Liver (tissue), 9 donors: Measurements from ENCODE around the gene CDH24. TPM values are rescaled to one million over a fixed set of nuclear protein-coding genes. Genes with fewer than 3 reads are reported as not detected.

Source experiments
- DNase-seq: peaks from one replicate; pipeline ENCODE4 v3.0.0-alpha.2; 2017; ENCODE audit warnings: low spot score
- H3K27ac ChIP-seq, 2 donors: one replicate each; pipeline ENCODE4 v1.7.0; 2013; ENCODE audit warnings: inconsistent platforms in 2 of 2, low read length in 2 of 2, control low read depth in 1 of 2, low read depth in 1 of 2, mild to moderate bottlenecking in 1 of 2
- H3K27me3 ChIP-seq, 4 donors: one replicate each; pipeline versions ENCODE4 v1.6.1 to v1.7.0; 2013; ENCODE audit warnings: low read length in 3 of 4, inconsistent platforms in 1 of 4, mild to moderate bottlenecking in 1 of 4, moderate library complexity in 1 of 4; ENCODE audit not compliant: control insufficient read depth in 4 of 4, insufficient read depth in 4 of 4
- H3K36me3 ChIP-seq, 4 donors: one replicate each; pipeline versions ENCODE4 v1.6.1 to v1.7.0; 2013; ENCODE audit warnings: low read length in 3 of 4, mild to moderate bottlenecking in 3 of 4, low read depth in 1 of 4, moderate library complexity in 1 of 4; ENCODE audit not compliant: control insufficient read depth in 4 of 4, insufficient read depth in 3 of 4
- H3K4me1 ChIP-seq, 4 donors: one replicate each; pipeline versions ENCODE4 v1.6.1 to v1.7.0; 2013; ENCODE audit warnings: low read length in 3 of 4, mild to moderate bottlenecking in 3 of 4, moderate library complexity in 1 of 4; ENCODE audit not compliant: control insufficient read depth in 4 of 4, insufficient read depth in 4 of 4
- H3K4me3 ChIP-seq, 3 donors: one replicate each; pipeline versions ENCODE4 v1.6.1 to v1.7.0; 2013; ENCODE audit warnings: low read length in 3 of 3, control low read depth in 1 of 3, low read depth in 1 of 3, mild to moderate bottlenecking in 1 of 3
- H3K9ac ChIP-seq, 2 donors: one replicate each; pipeline ENCODE4 v1.7.0; 2013; ENCODE audit warnings: low read length in 2 of 2, mild to moderate bottlenecking in 2 of 2, moderate library complexity in 2 of 2, control low read depth in 1 of 2, low read depth in 1 of 2
- H3K9me3 ChIP-seq, 4 donors: one replicate each; pipeline versions ENCODE4 v1.6.1 to v1.7.0; 2013; ENCODE audit warnings: low read length in 3 of 4; ENCODE audit not compliant: control insufficient read depth in 4 of 4
- EGR1 ChIP-seq, 2 donors: IDR thresholded peaks; 2 replicates each; pipeline ENCODE4 v1.6.1; 2016 to 2018; ENCODE audit warnings: antibody characterized with exemption in 2 of 2, low read depth in 2 of 2
- FOXA1 ChIP-seq: IDR thresholded peaks from 2 replicates; pipeline ENCODE4 v1.6.1; 2016; ENCODE audit warnings: antibody characterized with exemption
- FOXA2 ChIP-seq: IDR thresholded peaks from 2 replicates; pipeline ENCODE4 v1.6.1; 2016; ENCODE audit warnings: antibody characterized with exemption
- HNF4A ChIP-seq, 2 donors: conservative IDR thresholded peaks; 2 replicates each; pipeline ENCODE4 v1.6.1; 2016; ENCODE audit warnings: antibody characterized with exemption in 2 of 2, mild to moderate bottlenecking in 2 of 2
- HNF4G ChIP-seq: IDR thresholded peaks from 2 replicates; pipeline ENCODE4 v1.6.1; 2016; ENCODE audit warnings: antibody characterized with exemption
- JUND ChIP-seq, 2 donors: IDR thresholded peaks; 2 replicates each; pipeline ENCODE4 v1.6.1; 2016; ENCODE audit warnings: antibody characterized with exemption in 2 of 2
- NR2F2 ChIP-seq: IDR thresholded peaks from 2 replicates; pipeline ENCODE4 v1.6.1; 2016; ENCODE audit warnings: antibody characterized with exemption
- RAD21 ChIP-seq, 2 donors: IDR thresholded peaks; 2 replicates each; pipeline ENCODE4 v1.6.1; 2016; ENCODE audit warnings: antibody characterized with exemption in 2 of 2, mild to moderate bottlenecking in 2 of 2
- RXRA ChIP-seq, 2 donors: IDR thresholded peaks; 2 replicates each; pipeline ENCODE4 v1.6.1; 2017 to 2018; ENCODE audit warnings: antibody characterized with exemption in 2 of 2, mild to moderate bottlenecking in 1 of 2
- SP1 ChIP-seq: IDR thresholded peaks from 2 replicates; pipeline ENCODE4 v1.6.1; 2018; ENCODE audit warnings: antibody characterized with exemption, mild to moderate bottlenecking
- YY1 ChIP-seq: IDR thresholded peaks from 2 replicates; pipeline ENCODE4 v1.6.1; 2016; ENCODE audit warnings: antibody characterized with exemption, mild to moderate bottlenecking
- WGBS: extraction: QIAGEN DNeasy Blood & Tissue Kit; methylation state at CpG from one replicate; pipeline ENCODE4 v1.1.7; 2013; 5-methylcytosine and 5-hydroxymethylcytosine counted together
- polyA plus RNA-seq, 2 donors: library from polyadenylated mRNA; stranded (reverse) in 1 of 2; unstranded in 1 of 2; fragments of 200-250 nt in 1 of 2; fragments of >200 nt in 1 of 2; fragmentation: Nextera tagmentation in 1 of 2; extraction: Ambion mirVana in 1 of 2; gene quantifications; one replicate each; pipeline versions ENCODE4 v1.2.1 to v1.2.3, GENCODE V29; 2013 to 2015
- total RNA-seq, 2 donors: library from RNA; depleted of rRNA; stranded (reverse); fragments of >200 nt; gene quantifications; one replicate each; pipeline ENCODE4 v1.2.3, GENCODE V29; 2014
- TF ChIP-seq, protein P1 (sequence below): IDR thresholded peaks from 2 replicates; pipeline ENCODE4 v1.6.1; 2016; ENCODE audit warnings: antibody characterized with exemption, mild to moderate bottlenecking
- TF ChIP-seq, protein P2 (sequence below): fragments of 150-350 bp; IDR thresholded peaks from 2 replicates; pipeline ENCODE4 v1.5.1; 2017; ENCODE audit warnings: improper control_type of control experiment, low read depth, low read length; ENCODE audit not compliant: missing input control
- TF ChIP-seq, protein P3 (sequence below): IDR thresholded peaks from 2 replicates; pipeline ENCODE4 v1.6.1; 2016; ENCODE audit warnings: antibody characterized with exemption
- TF ChIP-seq, protein P4 (sequence below): IDR thresholded peaks from 2 replicates; pipeline ENCODE4 v1.6.1; 2016; ENCODE audit warnings: antibody characterized with exemption
- donor health status: healthy.
- donor health status: healthy.
- donor health status: healthy.
- donor health status: healthy.
- donor health status: healthy.

CDH24 gene
- total and polyA plus RNA-seq, 4 donors, result 0.23 to 0.50 (median 0.38) TPM; not detected in 1

DNA sequence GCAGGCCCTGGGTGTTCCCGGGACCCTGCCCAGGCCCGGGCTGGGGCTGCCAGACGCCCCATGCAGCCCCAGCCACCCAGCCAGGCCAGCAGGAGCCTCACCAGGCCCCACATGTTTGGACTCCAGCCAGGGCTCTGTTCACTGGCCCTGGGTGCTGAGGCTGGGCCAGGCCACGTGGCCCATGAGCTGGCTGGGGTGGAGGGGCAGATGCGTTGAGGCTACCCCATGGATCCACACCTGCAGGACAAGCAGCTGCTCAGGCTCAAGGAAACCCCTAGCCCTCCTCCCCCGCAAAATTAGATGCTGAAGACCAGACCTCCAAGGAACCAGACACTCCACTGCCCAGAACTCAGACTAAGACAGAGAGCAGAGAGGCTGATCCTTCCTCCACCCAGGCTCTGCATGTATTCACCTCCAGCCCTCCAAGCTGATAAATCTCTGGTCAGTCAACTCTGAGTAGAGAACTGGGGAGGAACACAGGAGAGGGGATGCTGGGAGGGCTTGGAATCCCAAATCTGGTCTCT is 1.6 kb downstream of the CDH24 start:
- TF ChIP-seq NR2F2 (no peak), FOXA2 (no peak), EGR1 (IDR thresholded peaks at IDR 0.05; ENCODE audit: low read depth in 2 of 2) (no peak)
- no peaks in the 10 kb centered on the region for H3K27me3 ChIP-seq
- H3K4me3 ChIP-seq, result no peak overlapping the region
- DNase-seq, result no peak
- H3K36me3 ChIP-seq, result peaks cover 7 to 16% (median 9%) of the 10 kb centered on the region in 4 donors
- no peak overlapping the region for H3K9ac ChIP-seq
- 80% methylated on average over 6 of the region's 6 CpGs for WGBS
- peaks cover 4 to 15% (median 13%) of the 10 kb centered on the region in 4 donors for H3K4me1 ChIP-seq
- H3K27ac ChIP-seq, result no peak overlapping the region
- H3K9me3 ChIP-seq, result no peaks in the 10 kb centered on the region

DNA sequence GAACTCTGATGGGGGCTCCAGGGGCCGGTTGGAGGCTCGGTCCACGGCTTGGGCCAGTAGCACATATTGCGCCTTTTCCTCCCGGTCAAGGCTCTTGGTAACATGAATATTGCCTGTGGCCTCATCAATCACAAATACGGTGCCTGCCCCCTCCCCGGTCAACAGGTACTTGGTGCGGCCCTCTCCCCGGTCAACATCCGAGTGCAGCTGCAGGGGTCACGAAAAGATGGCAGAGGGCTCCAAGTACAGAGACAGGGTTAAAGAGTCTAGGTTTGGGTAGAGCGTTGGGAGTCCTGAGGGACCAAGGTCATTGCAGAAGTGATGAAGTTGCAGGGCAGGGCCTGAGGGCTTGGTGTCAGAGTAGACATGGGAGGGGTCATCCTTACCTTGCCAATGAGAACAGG is 2.2 kb downstream of the CDH24 start:
- Histone ChIP-seq H3K9me3 (no peaks in the 10 kb centered on the region), H3K4me1 (peaks cover 4 to 15% (median 13%) of the 10 kb centered on the region in 4 donors), H3K9ac (no peak overlapping the region), H3K27me3 (no peaks in the 10 kb centered on the region), H3K36me3 (peaks cover 3 to 11% (median 7%) of the 10 kb centered on the region in 4 donors), H3K4me3 (no peak overlapping the region), H3K27ac (no peak overlapping the region)
- no peak for TF ChIP-seq RXRA (IDR thresholded peaks at IDR 0.05)
- no peak for TF ChIP-seq SP1
- no peak for TF ChIP-seq HNF4A (conservative IDR thresholded peaks at IDR 0.05)
- no peak for TF ChIP-seq RAD21 (IDR thresholded peaks at IDR 0.05)
- TF ChIP-seq HNF4G, result no peak
- TF ChIP-seq, protein P1, sequence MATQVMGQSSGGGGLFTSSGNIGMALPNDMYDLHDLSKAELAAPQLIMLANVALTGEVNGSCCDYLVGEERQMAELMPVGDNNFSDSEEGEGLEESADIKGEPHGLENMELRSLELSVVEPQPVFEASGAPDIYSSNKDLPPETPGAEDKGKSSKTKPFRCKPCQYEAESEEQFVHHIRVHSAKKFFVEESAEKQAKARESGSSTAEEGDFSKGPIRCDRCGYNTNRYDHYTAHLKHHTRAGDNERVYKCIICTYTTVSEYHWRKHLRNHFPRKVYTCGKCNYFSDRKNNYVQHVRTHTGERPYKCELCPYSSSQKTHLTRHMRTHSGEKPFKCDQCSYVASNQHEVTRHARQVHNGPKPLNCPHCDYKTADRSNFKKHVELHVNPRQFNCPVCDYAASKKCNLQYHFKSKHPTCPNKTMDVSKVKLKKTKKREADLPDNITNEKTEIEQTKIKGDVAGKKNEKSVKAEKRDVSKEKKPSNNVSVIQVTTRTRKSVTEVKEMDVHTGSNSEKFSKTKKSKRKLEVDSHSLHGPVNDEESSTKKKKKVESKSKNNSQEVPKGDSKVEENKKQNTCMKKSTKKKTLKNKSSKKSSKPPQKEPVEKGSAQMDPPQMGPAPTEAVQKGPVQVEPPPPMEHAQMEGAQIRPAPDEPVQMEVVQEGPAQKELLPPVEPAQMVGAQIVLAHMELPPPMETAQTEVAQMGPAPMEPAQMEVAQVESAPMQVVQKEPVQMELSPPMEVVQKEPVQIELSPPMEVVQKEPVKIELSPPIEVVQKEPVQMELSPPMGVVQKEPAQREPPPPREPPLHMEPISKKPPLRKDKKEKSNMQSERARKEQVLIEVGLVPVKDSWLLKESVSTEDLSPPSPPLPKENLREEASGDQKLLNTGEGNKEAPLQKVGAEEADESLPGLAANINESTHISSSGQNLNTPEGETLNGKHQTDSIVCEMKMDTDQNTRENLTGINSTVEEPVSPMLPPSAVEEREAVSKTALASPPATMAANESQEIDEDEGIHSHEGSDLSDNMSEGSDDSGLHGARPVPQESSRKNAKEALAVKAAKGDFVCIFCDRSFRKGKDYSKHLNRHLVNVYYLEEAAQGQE, result no peak
- TF ChIP-seq FOXA1, result no peak
- no peak for TF ChIP-seq EGR1 (IDR thresholded peaks at IDR 0.05; ENCODE audit: low read depth in 2 of 2)
- no peak for TF ChIP-seq YY1
- DNase-seq, result no peak
- 97% methylated on average over 12 of the region's 12 CpGs for WGBS

DNA sequence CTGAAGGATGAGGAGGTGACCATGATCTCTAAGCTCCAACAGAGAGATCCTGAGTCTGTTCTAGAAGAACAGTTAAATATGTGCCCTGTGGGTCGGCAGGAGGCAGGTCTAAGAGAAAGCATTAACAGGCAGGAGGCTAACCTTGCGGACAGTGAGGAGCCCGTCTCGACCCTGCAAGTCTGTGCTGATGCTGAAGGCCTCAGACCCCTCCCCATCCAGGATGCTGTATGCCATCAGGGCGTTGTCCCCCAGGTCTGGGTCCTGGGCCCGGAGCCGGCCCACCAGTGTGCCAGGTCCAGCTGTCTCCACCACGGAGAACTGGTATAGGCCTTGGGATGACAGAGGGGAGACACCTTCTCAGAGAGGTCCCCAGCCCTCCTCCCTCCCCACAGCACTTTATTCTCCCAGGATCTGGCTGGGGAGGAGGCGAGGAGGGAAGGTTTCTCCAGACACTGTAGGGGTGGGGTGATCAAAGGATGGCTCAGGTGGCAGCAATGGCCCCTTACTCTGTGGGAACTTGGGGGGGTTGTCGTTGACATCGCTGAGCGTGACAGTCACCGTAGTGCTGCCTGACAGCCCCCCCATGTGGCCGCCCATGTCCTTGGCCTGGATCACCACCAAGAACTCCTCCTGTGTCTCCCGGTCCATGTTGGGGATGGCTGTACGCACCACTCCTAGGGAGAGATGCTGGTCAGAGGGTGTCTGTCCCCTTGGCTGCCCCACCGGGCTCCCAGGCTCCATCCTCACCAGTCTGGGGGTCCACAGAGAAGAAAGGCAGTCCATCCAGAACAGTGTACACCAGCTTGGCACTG is 3.1 kb downstream of the CDH24 start:
- Histone ChIP-seq H3K9me3 (no peaks in the 10 kb centered on the region), H3K4me1 (peaks cover 4 to 15% (median 13%) of the 10 kb centered on the region in 4 donors), H3K9ac (no peak overlapping the region), H3K4me3 (no peak overlapping the region), H3K36me3 (peaks cover 0 to 6% (median 4%) of the 10 kb centered on the region in 4 donors), H3K27me3 (no peaks in the 10 kb centered on the region), H3K27ac (no peak overlapping the region)
- WGBS, result 85% methylated on average over 17 of the region's 17 CpGs
- no peak for DNase-seq
- TF ChIP-seq, protein P2, sequence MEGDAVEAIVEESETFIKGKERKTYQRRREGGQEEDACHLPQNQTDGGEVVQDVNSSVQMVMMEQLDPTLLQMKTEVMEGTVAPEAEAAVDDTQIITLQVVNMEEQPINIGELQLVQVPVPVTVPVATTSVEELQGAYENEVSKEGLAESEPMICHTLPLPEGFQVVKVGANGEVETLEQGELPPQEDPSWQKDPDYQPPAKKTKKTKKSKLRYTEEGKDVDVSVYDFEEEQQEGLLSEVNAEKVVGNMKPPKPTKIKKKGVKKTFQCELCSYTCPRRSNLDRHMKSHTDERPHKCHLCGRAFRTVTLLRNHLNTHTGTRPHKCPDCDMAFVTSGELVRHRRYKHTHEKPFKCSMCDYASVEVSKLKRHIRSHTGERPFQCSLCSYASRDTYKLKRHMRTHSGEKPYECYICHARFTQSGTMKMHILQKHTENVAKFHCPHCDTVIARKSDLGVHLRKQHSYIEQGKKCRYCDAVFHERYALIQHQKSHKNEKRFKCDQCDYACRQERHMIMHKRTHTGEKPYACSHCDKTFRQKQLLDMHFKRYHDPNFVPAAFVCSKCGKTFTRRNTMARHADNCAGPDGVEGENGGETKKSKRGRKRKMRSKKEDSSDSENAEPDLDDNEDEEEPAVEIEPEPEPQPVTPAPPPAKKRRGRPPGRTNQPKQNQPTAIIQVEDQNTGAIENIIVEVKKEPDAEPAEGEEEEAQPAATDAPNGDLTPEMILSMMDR, result no peak
- TF ChIP-seq JUND (IDR thresholded peaks at IDR 0.05) (no peak), HNF4G (no peak), YY1 (no peak), NR2F2 (no peak), RAD21 (IDR thresholded peaks at IDR 0.05) (no peak), SP1 (no peak), FOXA1 (no peak)
- TF ChIP-seq, protein P1, result no peak
- TF ChIP-seq, protein P3, sequence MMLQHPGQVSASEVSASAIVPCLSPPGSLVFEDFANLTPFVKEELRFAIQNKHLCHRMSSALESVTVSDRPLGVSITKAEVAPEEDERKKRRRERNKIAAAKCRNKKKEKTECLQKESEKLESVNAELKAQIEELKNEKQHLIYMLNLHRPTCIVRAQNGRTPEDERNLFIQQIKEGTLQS, result no peak
- TF ChIP-seq, protein P4, sequence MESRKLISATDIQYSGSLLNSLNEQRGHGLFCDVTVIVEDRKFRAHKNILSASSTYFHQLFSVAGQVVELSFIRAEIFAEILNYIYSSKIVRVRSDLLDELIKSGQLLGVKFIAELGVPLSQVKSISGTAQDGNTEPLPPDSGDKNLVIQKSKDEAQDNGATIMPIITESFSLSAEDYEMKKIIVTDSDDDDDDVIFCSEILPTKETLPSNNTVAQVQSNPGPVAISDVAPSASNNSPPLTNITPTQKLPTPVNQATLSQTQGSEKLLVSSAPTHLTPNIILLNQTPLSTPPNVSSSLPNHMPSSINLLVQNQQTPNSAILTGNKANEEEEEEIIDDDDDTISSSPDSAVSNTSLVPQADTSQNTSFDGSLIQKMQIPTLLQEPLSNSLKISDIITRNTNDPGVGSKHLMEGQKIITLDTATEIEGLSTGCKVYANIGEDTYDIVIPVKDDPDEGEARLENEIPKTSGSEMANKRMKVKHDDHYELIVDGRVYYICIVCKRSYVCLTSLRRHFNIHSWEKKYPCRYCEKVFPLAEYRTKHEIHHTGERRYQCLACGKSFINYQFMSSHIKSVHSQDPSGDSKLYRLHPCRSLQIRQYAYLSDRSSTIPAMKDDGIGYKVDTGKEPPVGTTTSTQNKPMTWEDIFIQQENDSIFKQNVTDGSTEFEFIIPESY, result no peak
